ENCODE measurements around the gene GRN. TPM values are rescaled to one million over a fixed set of nuclear protein-coding genes. Genes with fewer than 3 reads are reported as not detected.

GRN gene
- total and polyA plus RNA-seq, 8 donors, result 31.8 to 644 (median 196) TPM

GRCh38 chr17:44381810-44382305, 36.8 kb downstream of the GRN start:
- peaks cover 8 to 25% (median 20%) of the 10 kb centered on the region in 4 donors for H3K4me1 ChIP-seq
- no peak overlapping the region for H3K27ac ChIP-seq
- WGBS, 5 donors, result 75 to 87% (median 82%) methylated on average over 4 of the region's 4 CpGs
- H3K36me3 ChIP-seq, result no peaks in the 10 kb centered on the region
- intact Hi-C loops (cut with DNase I; ENCODE audit: low total_unique reads), result no loop called here
- no peak for TF ChIP-seq EP300 (IDR thresholded peaks at IDR 0.05)
- TF ChIP-seq POLR2AphosphoS5 (IDR thresholded peaks at IDR 0.05), result no peak
- TF ChIP-seq CTCF (IDR thresholded peaks at IDR 0.05), result no peak
- no peak for TF ChIP-seq POLR2A (IDR thresholded peaks at IDR 0.05)
- no peak overlapping the region for H3K4me3 ChIP-seq
- peaks cover 0 to 32% (median 17%) of the 10 kb centered on the region in 3 donors for H3K27me3 ChIP-seq
- H3K9me3 ChIP-seq, result no peaks in the 10 kb centered on the region
- DNase-seq, result no peak

- Histone ChIP-seq H3K27ac (no peak overlapping the region), H3K27me3 (peaks cover 0 to 32% (median 17%) of the 10 kb centered on the region in 3 donors), H3K4me3 (no peak overlapping the region), H3K36me3 (no peaks in the 10 kb centered on the region), H3K9me3 (no peaks in the 10 kb centered on the region), H3K4me1 (peaks cover 8 to 25% (median 20%) of the 10 kb centered on the region in 4 donors)
- TF ChIP-seq POLR2AphosphoS5 (IDR thresholded peaks at IDR 0.05), result no peak
- 80 to 87% (median 81%) methylated on average over 6 of the region's 6 CpGs for WGBS, 5 donors
- intact Hi-C loops (cut with DNase I; ENCODE audit: low total_unique reads), result no loop called here
- DNase-seq, result no peak
Measured at GRCh38 chr17:44382917-44383316, 37.8 kb downstream of the GRN start.

- WGBS, 5 donors, result 93 to 96% (median 95%) methylated on average over 15 of the region's 15 CpGs
- TF ChIP-seq POLR2A (IDR thresholded peaks at IDR 0.05) (no peak), CTCF (IDR thresholded peaks at IDR 0.05) (no peak), EP300 (IDR thresholded peaks at IDR 0.05) (no peak)
- H3K27me3 ChIP-seq, result peaks cover 0 to 32% (median 17%) of the 10 kb centered on the region in 3 donors
- DNase-seq, result no peak
- intact Hi-C loops (cut with DNase I; ENCODE audit: low total_unique reads), result no loop called here
- no peaks in the 10 kb centered on the region for H3K9me3 ChIP-seq
- no peaks in the 10 kb centered on the region for H3K36me3 ChIP-seq
- no peak overlapping the region for H3K4me3 ChIP-seq
- peaks cover 8 to 25% (median 20%) of the 10 kb centered on the region in 4 donors for H3K4me1 ChIP-seq
- no peak overlapping the region for H3K27ac ChIP-seq
Measured at GRCh38 chr17:44383363-44383762, 38.3 kb downstream of the GRN start.

- WGBS, 5 donors, result 59 to 74% (median 63%) methylated on average over 16 of the region's 16 CpGs
- H3K9me3 ChIP-seq, result no peaks in the 10 kb centered on the region
- peaks cover 0 to 32% (median 17%) of the 10 kb centered on the region in 3 donors for H3K27me3 ChIP-seq
- intact Hi-C loops (cut with DNase I; ENCODE audit: low total_unique reads), result no loop called here
- no peak for TF ChIP-seq CTCF (IDR thresholded peaks at IDR 0.05)
- no peak for TF ChIP-seq POLR2A (IDR thresholded peaks at IDR 0.05)
- no peak for TF ChIP-seq EP300 (IDR thresholded peaks at IDR 0.05)
- no peak for TF ChIP-seq POLR2AphosphoS5 (IDR thresholded peaks at IDR 0.05)
- H3K4me1 ChIP-seq, result peaks cover 8 to 25% (median 20%) of the 10 kb centered on the region in 4 donors
- no peak overlapping the region for H3K27ac ChIP-seq
- DNase-seq, result no peak
- no peaks in the 10 kb centered on the region for H3K36me3 ChIP-seq
- H3K4me3 ChIP-seq, result no peak overlapping the region
Measured at GRCh38 chr17:44383861-44384260, 38.8 kb downstream of the GRN start.

GRCh38 chr17:44384281-44384822, 39.2 kb downstream of the GRN start:
- no peak for DNase-seq
- no peak for TF ChIP-seq EP300 (IDR thresholded peaks at IDR 0.05)
- TF ChIP-seq CTCF (IDR thresholded peaks at IDR 0.05), result no peak
- TF ChIP-seq POLR2AphosphoS5 (IDR thresholded peaks at IDR 0.05), result no peak
- TF ChIP-seq POLR2A (IDR thresholded peaks at IDR 0.05), result no peak
- Histone ChIP-seq H3K27ac (no peak overlapping the region), H3K9me3 (no peaks in the 10 kb centered on the region), H3K4me1 (peaks cover 8 to 25% (median 20%) of the 10 kb centered on the region in 4 donors), H3K36me3 (no peaks in the 10 kb centered on the region), H3K27me3 (peaks cover 0 to 32% (median 17%) of the 10 kb centered on the region in 3 donors), H3K4me3 (peak overlapping the region in 3 of 4 donors; percentile 53 to 58 (median 54))
- 19 to 44% (median 22%) methylated on average over 28 to 29 of the region's 29 CpGs for WGBS, 5 donors
- intact Hi-C loops (cut with DNase I; ENCODE audit: low total_unique reads), result no loop called here
